ENCODE results near the gene IGSF6.

Gene IGSF6

DNA sequence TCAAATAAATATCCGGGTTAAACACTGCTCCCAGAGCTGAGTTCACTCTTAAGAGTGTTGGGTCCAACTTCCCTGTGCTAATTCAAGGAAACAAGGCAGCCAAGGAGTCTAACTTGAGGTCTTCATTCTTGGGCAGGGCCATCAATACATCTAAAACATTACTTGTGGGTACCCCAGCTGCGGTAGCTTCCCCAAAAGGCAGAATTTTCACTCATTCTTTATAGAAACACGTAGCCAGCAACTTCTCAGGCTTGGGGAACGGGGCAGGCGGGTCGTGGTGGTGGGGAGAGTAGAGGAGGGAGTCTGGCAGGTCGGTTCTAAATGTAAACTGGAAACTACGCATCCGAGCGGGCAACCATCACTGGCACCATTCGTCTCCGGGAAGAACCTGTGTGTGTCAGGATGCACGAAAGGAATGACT is 53.7 kb downstream of the IGSF6 start:
- no peak for DNase-seq

DNA sequence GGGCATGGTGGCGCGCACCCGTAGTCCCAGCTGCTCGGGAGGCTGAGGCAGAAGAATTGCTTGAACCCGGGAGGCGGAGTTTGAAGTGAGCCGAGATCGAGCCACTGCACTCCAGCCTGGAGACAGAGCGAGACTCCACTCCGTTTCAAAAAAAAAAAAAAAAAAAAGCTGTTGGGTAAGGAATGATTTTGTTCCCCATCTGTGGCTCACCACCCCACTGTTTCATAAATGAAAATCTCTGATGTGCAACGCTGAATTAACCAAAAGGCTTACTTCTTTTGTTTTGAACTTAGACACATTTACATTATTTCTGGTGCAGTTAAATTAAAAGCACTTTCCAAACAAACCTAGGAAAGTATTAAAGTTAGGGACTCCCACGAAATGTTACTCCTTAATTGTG is 54.2 kb downstream of the IGSF6 start:
- no peak for DNase-seq

DNA sequence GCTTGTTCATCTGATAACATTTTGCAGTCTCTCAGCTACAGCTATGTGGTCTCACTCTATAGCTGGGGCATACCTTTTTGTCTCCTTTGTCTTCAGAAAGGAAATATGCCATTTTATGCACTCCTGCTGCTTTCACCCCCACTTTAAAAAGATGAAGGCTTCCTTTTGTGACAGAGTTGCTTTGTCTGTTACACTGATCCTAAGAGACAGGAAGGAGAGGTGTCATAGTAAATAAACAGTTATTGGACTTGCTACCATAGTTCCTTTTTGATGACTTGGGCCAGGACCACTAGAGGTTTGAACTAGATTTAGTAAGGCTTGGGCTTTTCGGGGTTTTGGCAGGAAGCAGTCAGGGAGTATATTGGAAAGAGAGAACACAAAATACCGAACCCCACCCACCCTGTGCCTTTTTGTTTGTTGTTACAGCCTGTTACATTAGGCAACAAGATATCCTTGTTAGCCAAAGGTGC is 54.8 kb downstream of the IGSF6 start:
- DNase-seq = no peak

DNA sequence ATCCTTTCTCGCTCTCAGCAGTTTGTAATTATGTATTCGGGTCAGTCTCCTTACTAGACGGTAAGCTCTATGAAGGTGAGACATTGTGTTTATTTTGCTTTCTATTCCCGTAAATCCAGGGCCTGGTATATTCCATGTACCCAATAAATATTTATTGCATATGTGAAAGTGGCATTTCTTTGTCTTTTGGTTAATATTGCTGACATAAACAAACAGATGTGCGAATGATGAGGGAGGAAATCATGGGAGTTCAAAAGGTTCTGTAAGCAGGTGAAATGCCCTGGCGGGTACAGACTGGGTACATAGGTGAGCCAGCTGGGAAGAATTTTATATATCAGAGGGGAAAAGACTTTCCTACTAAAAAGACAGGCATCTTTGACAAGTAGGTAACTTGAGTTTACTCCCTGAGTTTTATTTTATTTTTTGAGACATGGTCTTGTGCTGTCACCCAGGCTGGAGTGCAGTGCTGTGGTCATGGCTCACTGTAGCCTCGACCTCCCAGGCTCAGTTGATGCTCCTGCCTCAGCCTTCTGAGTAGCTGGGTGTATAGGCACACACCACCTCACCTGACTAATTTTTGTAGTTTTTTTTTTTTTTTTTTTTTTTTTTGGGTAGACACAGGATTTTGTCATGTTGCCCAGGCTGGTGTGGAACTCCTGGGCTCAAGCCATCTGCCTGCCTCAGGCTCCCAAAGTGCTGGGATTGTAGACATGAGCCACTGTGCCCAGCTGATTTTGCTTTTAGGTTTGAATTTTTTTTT is 58.7 kb downstream of the IGSF6 start:
- no peak for DNase-seq

DNA sequence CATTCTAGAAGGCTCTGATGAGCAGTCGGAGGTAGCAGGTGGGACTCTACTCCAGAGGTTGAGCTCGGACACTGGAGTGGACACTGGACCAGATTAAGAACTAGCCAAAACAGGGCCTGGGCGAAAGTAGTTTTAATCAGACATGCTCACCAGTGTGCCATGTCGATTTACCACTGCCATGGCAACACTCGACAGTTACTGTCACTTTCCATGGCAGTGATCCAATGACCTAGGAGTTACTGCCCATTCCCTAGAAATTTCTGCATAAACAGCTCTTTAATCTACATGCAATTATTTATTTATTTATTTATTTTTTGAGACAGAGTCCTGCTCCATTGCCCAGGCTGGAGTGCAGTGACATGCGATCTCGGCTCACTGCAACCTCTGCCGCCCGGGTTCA is 60.2 kb downstream of the IGSF6 start:
- DNase-seq = no peak

DNA sequence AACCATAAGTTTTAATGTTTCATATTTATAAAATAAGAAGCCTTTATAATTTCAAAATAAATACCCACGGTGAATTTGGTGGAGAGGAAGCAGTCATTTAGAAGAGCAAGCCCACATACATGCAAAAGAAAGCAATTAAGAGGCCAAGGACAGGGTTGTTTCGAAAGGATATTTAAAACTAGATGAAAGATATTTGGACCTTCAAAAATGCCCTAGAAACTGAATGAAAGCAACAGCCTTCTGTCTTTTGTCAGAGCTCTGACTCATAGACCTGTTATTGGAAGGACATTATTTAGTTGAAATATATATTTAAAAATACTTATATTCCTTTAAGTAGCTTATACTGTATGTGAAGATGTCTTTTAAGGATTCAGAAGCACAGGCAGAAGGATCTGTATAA is 61.6 kb downstream of the IGSF6 start:
- DNase-seq = no peak

DNA sequence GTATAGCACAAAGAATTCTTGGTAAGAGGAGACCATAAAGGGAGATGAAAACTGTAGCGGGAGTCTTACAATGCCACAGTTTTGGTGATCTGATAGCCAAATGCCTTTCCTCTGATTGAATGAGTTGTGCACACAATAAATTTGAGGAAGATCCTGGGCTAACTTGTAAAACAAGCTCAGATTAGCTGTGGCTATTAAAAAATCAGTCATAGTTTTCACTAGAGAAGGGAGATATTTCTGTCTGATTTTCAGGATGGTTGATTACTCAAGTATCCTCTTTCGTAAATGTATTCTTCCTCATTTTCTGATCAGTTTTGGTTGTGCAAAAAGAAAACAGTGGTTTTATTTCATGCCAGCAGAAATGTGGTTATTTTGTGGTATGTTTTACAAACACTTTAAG is 62.1 kb downstream of the IGSF6 start:
- no peak for DNase-seq

DNA sequence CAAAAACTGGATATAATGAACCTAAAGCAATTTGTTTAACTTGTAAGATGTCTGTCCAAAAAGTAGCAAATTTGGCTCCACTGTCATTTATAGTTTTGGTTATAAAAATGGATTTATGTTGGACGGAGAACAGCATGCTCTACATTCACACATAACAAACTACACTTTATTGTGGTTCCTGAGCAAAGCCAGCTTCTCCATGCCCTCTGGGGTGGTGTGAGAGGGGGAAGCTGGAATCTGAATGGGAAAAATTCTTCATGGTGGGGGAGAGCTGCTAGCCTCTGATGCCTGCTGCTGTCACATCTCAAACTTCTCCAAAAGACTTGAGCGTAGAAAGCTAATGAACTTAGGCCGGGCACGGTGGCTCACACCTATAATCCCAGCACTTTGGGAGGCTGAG is 62.9 kb downstream of the IGSF6 start:
- DNase-seq = no peak

Data from NCI-H774 (cell line).